Fibroblast of peridontal ligament (primary cell): ENCODE data around the gene KCTD20.

Experiments
- DNase-seq: peaks from one replicate; pipeline ENCODE4 v3.0.0-alpha.2; 2010; ENCODE audit errors: extremely low read depth

KCTD20 gene

DNA sequence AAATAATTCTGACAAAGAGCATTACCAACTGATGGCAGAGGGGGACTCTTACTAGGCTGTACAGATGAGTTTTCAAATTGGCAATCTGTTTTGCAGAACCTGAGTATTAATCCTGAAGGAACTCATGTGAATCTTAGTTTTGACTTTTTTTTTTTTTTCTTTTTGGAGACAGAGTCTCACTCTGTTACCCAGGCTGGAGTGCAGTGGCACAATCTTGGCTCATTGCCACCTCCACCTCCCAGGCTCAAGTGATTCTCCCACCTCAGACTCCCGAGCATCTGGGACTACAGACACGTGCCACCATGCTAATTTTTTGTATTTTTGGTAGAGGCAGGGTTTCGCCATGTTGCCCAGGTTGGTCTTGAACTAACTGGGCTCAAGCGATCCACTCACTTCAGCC lies 49.3 kb downstream of the KCTD20 start:
- DNase-seq: no peak

DNA sequence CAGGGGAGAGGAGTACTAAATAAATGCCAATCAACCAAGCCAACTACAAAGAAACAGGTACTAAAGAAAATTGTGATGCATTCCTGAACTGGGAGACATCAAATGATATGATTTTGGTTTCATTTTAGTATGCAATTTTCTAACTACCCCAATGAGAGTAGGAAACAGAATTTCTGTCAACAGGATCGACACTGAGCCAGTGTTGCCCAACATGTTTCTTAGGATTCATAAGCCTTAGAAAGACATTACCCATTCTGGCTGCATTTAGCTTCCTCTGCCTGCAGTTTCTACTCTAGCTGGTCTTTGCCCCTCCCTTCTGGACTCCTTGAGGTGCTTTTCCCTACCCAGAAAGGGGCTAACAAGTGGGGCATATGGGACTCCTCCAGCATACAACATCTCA lies 49.8 kb downstream of the KCTD20 start:
- no peak for DNase-seq

GRCh38 chr6:36493319-36493718 lies 50.5 kb downstream of the KCTD20 start:
- no peak for DNase-seq

- peak; percentile 23 for DNase-seq
These were observed 51.1 kb downstream of the KCTD20 start for GRCh38 chr6:36493859-36494258.

- no peak for DNase-seq
These were observed 52.3 kb downstream of the KCTD20 start for GRCh38 chr6:36495086-36495485.

DNA sequence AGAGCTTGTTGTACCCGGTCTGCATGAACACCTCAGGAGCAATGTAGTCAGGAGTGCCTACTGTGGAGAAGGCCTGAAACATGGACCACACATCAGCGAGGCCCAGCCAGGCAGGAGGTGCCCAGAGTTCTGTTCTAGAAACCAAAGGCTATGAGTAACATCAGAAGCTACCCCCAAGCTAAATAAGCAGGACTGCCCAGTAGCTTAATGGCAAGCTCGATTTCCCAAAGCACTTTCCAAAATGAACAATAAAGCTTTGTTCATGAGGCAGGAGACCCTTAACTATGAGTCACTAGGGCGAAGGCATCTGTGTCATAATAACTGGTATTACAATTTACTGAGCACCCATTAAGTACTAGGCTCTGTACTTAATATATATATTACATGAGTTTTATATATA lies 57.1 kb downstream of the KCTD20 start:
- DNase-seq: no peak

- no peak for DNase-seq
These were observed 58.9 kb downstream of the KCTD20 start for GRCh38 chr6:36501686-36502085.

- no peak for DNase-seq
These were observed 61.4 kb downstream of the KCTD20 start for GRCh38 chr6:36504181-36504580.

GRCh38 chr6:36504982-36505381 lies 62.2 kb downstream of the KCTD20 start:
- DNase-seq: peak; percentile 33

GRCh38 chr6:36505744-36506534 lies 63.1 kb downstream of the KCTD20 start:
- no peak for DNase-seq

GRCh38 chr6:36506611-36507010 lies 63.8 kb downstream of the KCTD20 start:
- no peak for DNase-seq

- no peak for DNase-seq
These were observed 65.7 kb downstream of the KCTD20 start for GRCh38 chr6:36508532-36508931.

- DNase-seq: no peak
These were observed 67.6 kb downstream of the KCTD20 start for GRCh38 chr6:36510365-36510764.

DNA sequence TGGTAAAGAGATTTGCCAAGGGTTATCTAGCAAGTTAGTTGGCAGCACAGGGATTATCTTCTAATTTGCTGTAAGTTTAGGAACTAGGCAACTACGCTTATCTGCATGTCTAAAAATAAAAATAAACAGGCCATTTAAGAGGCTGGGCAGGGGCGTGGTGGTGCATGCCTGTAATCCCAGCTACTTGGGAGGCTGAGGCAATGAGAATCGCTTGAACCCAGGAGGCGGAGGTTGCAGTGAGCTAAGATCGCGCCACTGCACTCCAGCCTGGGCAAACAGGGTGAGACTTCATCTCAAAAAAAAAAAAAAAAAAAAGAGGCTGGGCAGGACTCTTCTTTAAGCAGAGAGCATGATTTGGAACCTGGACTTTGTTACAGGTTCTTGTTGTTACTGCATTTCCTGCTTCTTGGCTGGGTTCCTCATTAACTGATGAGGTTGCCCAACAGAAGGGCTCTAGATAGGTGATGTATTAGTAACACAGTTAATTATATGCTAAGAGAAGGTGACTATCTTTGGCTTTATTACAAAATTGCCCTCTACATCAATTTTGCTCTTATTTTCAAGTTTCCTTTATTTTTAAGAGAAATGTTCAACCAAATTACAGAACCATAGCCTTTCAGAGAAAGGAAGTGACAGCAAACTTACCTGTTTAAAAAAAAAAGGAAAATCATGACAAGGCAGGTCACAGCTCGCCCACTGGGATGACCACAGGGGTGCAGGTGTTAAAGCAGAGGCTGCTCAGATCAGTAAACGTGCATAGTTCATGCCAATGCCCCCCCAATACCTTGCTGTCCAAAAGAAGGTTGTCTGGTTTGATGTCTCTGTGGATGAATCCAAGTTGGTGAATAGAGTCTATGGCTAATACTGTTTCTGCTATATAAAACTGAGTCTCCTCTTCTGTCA lies 72.0 kb downstream of the KCTD20 start:
- DNase-seq: no peak

DNA sequence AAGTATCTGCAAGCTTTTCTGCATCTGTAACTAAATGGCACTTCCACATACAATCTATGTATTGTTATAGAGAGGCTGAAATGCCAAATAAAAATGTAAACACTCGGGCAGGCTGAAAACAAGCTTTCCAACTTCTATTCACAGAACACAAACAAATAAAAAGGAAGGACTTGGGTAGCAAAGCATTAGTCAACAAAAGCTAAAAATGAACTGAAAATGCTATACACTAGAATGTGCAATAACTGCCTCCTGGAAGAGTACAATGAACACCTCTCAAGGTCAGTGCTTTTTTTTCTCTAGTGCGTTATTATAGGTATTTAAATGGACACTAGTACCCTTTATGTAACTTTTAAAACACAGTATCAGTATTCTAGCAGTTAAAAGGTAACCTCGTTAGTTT lies 73.0 kb downstream of the KCTD20 start:
- no peak for DNase-seq

- DNase-seq: no peak
These were observed 73.8 kb downstream of the KCTD20 start for GRCh38 chr6:36516559-36516958.

DNA sequence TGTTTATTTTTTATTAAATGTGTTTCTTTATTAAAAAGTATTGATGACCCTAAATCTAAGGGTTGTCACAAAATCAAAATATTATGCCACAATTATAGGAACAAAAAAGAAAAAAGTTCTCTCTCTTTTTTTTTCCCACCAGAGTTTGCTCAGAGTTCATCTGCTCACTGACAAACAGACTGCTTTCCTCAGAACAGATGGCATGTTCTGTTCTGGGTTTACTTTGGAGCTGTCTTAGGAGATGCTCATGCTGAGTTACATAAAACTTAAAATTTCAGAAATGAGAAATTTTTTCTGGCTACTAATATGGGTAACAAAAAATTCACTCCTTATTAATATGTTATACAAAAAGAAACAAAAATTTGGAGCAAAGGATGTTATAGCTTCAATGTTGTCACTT lies 74.2 kb downstream of the KCTD20 start:
- no peak for DNase-seq

- DNase-seq: no peak
These were observed 74.6 kb downstream of the KCTD20 start for GRCh38 chr6:36517408-36517807.

GRCh38 chr6:36519352-36519751 lies 76.6 kb downstream of the KCTD20 start:
- no peak for DNase-seq

DNA sequence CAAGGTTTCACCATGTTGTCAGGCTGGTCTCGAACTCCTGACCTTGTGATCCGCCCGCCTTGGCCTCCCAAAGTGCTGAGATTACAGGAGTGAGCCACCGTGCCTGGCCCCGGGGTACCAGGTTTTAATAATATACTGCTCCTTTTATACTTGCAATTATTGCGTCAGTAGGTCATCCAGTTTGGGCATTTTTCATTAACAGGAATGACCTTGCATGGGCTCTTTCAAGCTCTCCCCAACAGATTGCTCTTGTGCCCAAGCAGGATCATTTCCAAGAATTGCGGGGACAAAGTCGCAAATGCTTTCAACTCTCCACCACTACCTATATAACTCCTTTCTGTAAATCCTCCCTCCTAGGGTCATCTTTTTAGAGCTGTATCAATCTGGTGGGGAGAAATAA lies 80.7 kb downstream of the KCTD20 start:
- no peak for DNase-seq

DNA sequence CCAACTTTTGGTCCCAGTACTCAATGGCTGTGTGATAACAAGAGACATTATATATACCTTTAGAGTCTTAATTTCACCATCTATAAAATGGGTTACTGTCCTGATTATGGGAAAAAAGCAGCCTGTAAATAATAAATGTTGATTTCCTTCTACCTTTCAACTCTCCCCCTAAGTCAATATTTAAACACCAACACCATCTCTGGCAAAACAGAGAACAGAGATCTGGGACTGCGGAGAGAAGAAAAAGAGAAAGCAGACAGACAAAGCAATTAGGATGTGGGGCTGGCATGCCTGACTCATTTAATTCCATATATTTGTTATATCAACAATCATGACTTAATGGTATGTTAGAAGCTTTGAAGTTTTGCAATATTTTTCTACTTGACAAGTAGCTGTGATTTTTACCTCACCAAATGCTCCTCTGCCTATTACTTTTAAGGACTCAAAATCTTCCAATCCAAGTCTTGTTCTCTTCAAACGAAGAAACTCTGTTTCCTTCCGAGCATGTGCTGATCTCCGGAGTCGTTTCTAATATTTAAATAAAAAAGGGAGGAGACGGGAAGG lies 81.2 kb downstream of the KCTD20 start:
- DNase-seq: no peak

- no peak for DNase-seq
These were observed 82.1 kb downstream of the KCTD20 start for GRCh38 chr6:36524871-36525270.

DNA sequence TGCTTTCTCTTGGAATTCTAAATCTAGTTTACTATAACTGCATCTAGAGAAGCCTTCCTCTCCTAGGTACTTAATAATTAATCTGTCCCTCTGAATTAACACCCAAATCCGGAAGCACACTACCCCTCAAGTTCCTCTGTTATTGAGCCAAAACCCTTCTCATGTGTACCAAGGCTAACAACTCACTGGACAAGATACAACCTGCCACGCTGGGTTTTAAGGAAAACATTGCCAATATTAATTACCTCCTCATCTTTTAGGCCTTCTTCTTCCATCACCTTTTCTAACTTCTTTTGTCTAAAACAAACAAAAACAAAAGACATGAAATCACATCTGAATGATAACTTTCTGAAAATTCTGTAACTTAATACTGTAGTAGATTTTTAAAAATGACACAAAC lies 82.5 kb downstream of the KCTD20 start:
- no peak for DNase-seq
